KOPT-K1 (cell line): Measurements from ENCODE around the gene SPATA32.

Experiments used
- H3K27ac ChIP-seq: fragments of 200-600 bp; sonication (generic); 2 replicates; pipeline ENCODE4 v1.5.1; 2016; ENCODE audit warnings: antibody characterized with exemption, mild to moderate bottlenecking, low read depth, low read length; ENCODE audit not compliant: poor library complexity, severe bottlenecking
- H3K36me3 ChIP-seq: fragments of 200-600 bp; sonication (generic); 2 replicates; pipeline ENCODE4 v1.5.1; 2017; ENCODE audit warnings: antibody characterized with exemption, mild to moderate bottlenecking, low read length, moderate library complexity; ENCODE audit not compliant: insufficient read depth
- H3K9me3 ChIP-seq: fragments of 200-600 bp; sonication (generic); 2 replicates; pipeline ENCODE4 v1.5.1; 2017; ENCODE audit warnings: antibody characterized with exemption, low read length, mild to moderate bottlenecking; ENCODE audit not compliant: insufficient read depth, poor library complexity, severe bottlenecking

SPATA32 gene

GRCh38 chr17:45299361-45299760, 37.5 kb upstream of the SPATA32 start:
- Histone ChIP-seq H3K36me3 (peaks cover 22% of the 10 kb centered on the region), H3K9me3 (no peaks in the 10 kb centered on the region), H3K27ac (no peak overlapping the region)

GRCh38 chr17:45298546-45299285, 36.8 kb upstream of the SPATA32 start:
- Histone ChIP-seq H3K9me3 (no peaks in the 10 kb centered on the region), H3K27ac (no peak overlapping the region), H3K36me3 (peaks cover 22% of the 10 kb centered on the region)

GRCh38 chr17:45296833-45297124, 34.9 kb upstream of the SPATA32 start:
- H3K27ac ChIP-seq = no peak overlapping the region
- H3K36me3 ChIP-seq = peaks cover 36% of the 10 kb centered on the region
- no peaks in the 10 kb centered on the region for H3K9me3 ChIP-seq

GRCh38 chr17:45296003-45296832, 34.3 kb upstream of the SPATA32 start:
- Histone ChIP-seq H3K9me3 (no peaks in the 10 kb centered on the region), H3K27ac (no peak overlapping the region), H3K36me3 (peaks cover 40% of the 10 kb centered on the region)

- H3K9me3 ChIP-seq = no peaks in the 10 kb centered on the region
- H3K36me3 ChIP-seq = peaks cover 54% of the 10 kb centered on the region
- no peak overlapping the region for H3K27ac ChIP-seq
Observed at GRCh38 chr17:45294506-45294905, 32.6 kb upstream of the SPATA32 start.

GRCh38 chr17:45293413-45294211, 31.7 kb upstream of the SPATA32 start:
- Histone ChIP-seq H3K36me3 (peaks cover 60% of the 10 kb centered on the region), H3K9me3 (no peaks in the 10 kb centered on the region), H3K27ac (no peak overlapping the region)

GRCh38 chr17:45292696-45293412, 31.0 kb upstream of the SPATA32 start:
- Histone ChIP-seq H3K36me3 (peaks cover 64% of the 10 kb centered on the region), H3K27ac (no peak overlapping the region), H3K9me3 (no peaks in the 10 kb centered on the region)

- H3K9me3 ChIP-seq = no peaks in the 10 kb centered on the region
- no peak overlapping the region for H3K27ac ChIP-seq
- H3K36me3 ChIP-seq = peaks cover 80% of the 10 kb centered on the region
Observed at GRCh38 chr17:45291171-45291805, 29.4 kb upstream of the SPATA32 start.

- no peaks in the 10 kb centered on the region for H3K9me3 ChIP-seq
- peaks cover 83% of the 10 kb centered on the region for H3K36me3 ChIP-seq
- no peak overlapping the region for H3K27ac ChIP-seq
Observed at GRCh38 chr17:45290269-45290765, 28.4 kb upstream of the SPATA32 start.

GRCh38 chr17:45289301-45290268, 27.7 kb upstream of the SPATA32 start:
- Histone ChIP-seq H3K9me3 (no peaks in the 10 kb centered on the region), H3K27ac (no peak overlapping the region), H3K36me3 (peaks cover 88% of the 10 kb centered on the region)

GRCh38 chr17:45288825-45289224, 26.9 kb upstream of the SPATA32 start:
- Histone ChIP-seq H3K27ac (no peak overlapping the region), H3K36me3 (peaks cover 90% of the 10 kb centered on the region), H3K9me3 (no peaks in the 10 kb centered on the region)

GRCh38 chr17:45287526-45288500, 25.9 kb upstream of the SPATA32 start:
- H3K36me3 ChIP-seq = peaks cover 90% of the 10 kb centered on the region
- H3K9me3 ChIP-seq = no peaks in the 10 kb centered on the region
- H3K27ac ChIP-seq = no peak overlapping the region
